ENCODE results near the gene APOD.

- no peak for TF ChIP-seq CTCF (IDR thresholded peaks at IDR 0.05)
- no peak for TF ChIP-seq POLR2A (IDR thresholded peaks at IDR 0.05)
Observed at GRCh38 chr3:195554458-195554857, 29.3 kb downstream of the APOD start.
